ENCODE measurements around the gene RPL4. TPM values are rescaled to one million over a fixed set of nuclear protein-coding genes. Genes with fewer than 3 reads are reported as not detected.

RPL4 gene
- polyA plus RNA-seq, 1 donor, result 6,006 TPM

DNA sequence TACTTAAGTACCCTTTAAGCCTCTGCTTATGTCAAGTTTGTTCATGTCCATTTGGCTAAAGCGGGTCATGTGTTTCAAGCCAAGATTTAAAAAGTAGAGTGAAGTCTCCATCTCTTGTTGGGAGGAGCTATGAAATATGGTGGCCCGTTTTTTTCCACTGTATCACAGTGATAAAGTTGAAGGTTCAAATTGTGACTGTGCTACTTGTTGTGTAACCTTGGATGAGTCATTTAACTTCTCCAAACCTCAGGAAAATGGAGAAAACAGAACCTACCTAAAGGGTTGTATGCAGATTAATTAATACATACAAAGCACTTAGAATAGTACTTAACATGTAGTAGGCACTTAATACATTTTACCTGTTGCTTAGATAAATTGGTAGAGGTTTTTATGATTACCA, 50.5 kb downstream of the RPL4 start:
- DNase-seq, result no peak

DNA sequence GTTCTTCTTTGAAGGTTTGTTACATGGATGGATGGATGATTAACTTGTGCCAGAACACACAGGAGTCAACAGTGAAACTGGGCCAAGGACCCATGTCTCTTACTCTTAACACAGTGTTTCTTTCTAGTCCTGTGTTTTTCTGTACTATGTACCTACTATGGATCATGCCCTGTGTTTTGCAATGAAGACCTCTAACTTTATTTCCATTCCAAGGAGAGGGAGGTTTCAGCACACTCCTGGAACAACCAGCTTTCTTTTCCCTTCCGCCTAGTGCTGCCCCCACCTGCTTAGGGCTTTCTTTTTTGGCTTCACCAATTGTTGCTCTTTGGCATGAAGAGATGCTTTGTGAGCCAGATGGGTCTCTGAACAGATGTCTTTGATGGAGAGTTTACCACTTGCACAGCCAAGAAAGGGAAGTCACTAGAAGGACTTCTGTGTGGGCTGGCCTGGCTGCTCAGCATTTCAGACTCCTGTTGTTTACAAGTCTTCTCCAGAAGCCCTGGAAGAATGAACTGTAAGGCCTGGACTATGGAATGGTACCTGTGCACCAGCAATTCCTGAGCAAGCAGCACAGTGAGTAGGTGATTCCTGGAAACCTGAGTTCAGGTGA, 51.6 kb downstream of the RPL4 start:
- peak; percentile 13 for DNase-seq

DNA sequence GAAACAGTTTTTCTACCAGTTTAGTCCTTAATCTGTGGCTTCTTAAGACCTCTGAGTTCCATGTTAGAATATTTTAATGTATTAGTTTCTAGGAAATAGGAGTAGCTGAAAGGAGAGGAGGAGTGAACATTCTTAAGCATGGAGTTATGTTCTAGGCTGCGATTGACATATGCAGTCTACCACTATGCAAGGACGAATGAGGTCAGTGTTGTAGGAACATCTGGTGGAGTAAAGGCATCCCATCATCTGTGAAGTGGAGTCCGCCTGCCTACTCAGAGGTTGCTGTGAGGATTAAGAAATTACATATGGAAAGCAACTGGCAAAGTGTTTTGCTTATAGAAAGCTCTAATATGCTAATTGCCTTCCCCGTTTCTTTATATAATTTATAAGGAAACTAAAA, 52.2 kb downstream of the RPL4 start:
- no peak for DNase-seq

Other genes with a start within 250 kb of the RPL4 start
- gene DIS3L, start 211.3 kb downstream of the RPL4 start, polyA plus RNA-seq (ENCODE audit: insufficient read length), result 30.3 TPM
- gene TIPIN, start 148.2 kb downstream of the RPL4 start, polyA plus RNA-seq (ENCODE audit: insufficient read length), result 12.8 TPM
- 82.1 TPM for gene MAP2K1, start 117.9 kb downstream of the RPL4 start, polyA plus RNA-seq (ENCODE audit: insufficient read length)
- gene SNAPC5, start 7.1 kb downstream of the RPL4 start, polyA plus RNA-seq (ENCODE audit: insufficient read length), result 34.0 TPM
- gene ZWILCH, start 471 bp upstream of the RPL4 start, polyA plus RNA-seq (ENCODE audit: insufficient read length), result 11.4 TPM
- 0.13 TPM for gene LCTL, start 61.1 kb upstream of the RPL4 start, polyA plus RNA-seq (ENCODE audit: insufficient read length)
- gene SMAD6, start 197.4 kb upstream of the RPL4 start, polyA plus RNA-seq (ENCODE audit: insufficient read length), result 7.5 TPM

Measured in hindlimb muscle (tissue), 1 donor.